NCI-H748 (cell line): Measurements from ENCODE around the gene PLEKHG2.

Experiments
- DNase-seq: peaks from one replicate; lab custom pipeline; 2025; ENCODE audit not compliant: unreplicated experiment; lab: John Stamatoyannopoulos, UW

The PLEKHG2 gene

DNA sequence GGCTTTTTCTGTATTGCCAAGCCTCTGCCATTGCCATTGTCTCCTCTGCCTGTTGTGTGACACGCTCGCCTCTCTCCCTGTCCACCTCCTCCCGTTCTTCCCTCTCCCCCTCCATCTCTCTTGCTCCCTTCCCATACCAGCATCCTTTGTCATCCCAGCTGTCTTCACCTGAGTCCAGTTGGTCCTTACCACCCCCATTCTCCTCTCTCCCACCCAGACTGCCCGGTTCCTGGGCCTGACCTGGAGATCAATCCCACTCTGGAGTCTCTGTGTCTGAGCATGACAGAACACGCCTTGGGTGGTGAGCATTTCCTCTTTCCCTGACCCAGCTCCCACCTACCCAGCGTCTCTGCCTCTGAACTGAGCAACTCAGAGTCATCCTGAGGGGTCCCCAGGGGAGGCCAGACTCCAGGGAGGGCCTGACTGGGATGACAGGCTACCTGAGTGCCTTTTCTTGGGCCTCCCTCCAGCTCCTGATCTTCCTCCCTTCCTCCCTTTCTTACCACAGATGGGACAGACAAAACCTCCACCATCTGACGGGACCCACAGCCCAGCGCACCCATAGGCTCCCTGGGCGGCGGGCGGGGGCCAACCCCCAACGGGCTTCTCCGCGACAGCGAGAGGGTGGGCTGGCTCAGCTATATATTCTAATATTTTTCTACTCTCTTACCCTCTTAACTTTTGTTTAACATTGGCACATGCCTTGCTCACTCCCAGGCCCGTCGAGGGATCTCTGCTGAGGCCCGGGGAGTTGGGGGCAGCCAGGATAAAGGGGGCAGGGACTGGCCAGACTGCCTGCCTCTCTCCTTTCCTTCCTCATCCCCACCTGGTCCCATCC lies 29.3 kb upstream of the PLEKHG2 start:
- DNase-seq: no peak

DNA sequence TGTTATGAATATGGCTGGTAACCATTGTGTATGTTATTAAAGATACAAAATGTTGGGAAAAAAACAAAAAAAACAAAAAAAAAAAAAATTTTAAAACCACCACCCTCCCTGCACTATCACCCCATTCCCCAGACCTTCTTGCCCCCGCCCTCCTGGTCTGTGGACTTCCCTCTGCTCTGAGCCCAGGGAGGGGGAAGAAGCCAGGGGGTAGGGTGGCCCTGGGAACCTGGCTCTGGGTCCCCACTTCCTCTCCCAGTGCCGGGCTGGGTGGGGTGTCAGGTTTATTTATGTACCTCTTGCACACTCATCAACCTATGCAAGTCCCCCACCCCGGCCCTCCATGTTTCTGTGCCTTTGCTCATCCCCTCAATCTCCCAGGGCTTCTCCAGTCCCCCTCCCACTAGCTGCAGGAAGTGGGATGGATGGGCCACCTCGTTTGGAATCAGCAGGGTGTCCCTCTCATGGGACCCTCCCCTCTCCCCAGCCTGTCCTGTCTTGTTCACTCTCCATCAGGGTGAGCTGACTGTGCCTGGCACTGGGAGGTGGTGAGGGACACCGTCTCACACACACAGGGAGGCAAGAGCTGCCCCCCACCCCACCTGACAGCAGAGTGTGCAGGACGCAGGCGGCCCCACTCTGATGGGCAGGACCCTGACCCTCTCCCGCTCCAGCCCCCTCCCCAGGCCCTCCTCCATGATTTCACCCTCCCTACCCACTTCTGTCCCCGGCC lies 27.5 kb upstream of the PLEKHG2 start:
- no peak for DNase-seq

DNA sequence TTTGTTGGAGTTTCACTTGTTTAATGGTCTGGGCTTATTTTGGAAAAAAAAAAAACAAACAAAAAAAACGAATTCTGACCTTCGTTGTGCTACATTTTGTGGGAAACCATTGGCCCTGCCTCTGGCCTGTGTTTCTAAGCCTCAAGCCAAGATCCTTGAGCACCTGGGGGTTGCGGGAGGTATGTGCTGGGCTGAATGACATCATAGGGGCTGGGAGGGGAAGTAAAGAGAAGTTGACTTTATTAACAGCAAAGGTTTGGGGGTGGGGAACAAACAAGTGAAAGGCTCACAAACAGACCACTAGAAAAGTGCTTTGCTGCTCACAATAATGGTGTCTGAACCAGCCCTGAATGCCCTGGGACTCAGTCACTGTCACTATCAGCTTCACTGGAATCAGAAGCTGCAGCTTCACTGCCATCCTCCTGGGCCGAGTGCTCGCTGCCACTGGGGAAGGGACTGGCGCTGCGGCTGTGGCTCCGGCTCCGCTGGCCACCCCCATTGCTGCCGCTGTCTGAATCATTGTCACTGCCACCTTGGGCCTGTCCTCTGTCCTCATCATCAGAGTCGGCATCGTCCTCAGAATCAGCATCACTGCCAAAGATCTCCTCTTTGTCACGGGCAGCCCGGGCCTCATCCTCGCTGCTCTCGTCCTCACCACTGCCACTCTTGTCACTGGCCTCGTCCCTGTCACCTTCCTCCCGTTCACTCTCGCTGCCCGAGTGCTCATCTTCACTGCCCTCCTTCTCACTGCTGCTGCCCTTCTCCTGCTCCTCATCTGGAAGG lies 26.6 kb upstream of the PLEKHG2 start:
- DNase-seq: no peak

DNA sequence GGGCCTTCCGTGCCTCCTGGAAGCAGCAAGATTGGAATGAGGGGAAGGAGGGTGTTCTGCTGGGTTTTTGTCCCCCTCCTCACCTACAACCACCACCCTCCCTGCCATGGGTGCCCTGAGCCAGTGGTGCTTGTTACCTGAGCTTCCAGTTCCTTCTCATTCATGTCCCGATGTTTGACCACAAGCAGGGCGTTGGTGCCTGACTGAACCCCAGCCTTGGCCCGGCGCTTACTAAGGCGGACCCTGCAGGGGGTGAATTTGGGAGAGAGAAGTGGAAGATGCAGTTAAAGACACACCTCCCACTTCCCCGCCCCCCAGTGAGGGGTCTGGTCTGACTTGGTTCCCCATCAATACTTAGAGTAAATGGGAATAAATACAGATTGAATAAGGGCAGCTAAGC lies 25.9 kb upstream of the PLEKHG2 start:
- DNase-seq: no peak

DNA sequence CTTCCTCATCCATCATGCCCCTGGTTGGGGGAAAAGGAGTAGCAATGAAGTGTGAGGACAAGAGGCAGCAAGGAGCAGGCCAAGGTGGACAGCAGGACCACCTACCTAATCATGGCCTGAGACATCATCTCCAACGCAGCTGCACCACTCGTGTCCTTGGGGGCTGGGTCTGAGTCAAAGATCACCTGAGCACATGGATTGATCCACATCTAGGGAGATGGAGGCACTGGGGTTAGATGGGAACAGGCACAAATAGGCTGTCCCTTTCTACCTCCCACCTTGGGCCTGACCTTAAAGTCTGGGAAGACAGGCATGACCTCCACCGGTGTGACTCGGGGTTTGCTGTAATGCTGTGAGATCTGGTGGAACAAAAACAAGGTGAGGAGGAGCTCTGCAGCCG lies 23.8 kb upstream of the PLEKHG2 start:
- no peak for DNase-seq

DNA sequence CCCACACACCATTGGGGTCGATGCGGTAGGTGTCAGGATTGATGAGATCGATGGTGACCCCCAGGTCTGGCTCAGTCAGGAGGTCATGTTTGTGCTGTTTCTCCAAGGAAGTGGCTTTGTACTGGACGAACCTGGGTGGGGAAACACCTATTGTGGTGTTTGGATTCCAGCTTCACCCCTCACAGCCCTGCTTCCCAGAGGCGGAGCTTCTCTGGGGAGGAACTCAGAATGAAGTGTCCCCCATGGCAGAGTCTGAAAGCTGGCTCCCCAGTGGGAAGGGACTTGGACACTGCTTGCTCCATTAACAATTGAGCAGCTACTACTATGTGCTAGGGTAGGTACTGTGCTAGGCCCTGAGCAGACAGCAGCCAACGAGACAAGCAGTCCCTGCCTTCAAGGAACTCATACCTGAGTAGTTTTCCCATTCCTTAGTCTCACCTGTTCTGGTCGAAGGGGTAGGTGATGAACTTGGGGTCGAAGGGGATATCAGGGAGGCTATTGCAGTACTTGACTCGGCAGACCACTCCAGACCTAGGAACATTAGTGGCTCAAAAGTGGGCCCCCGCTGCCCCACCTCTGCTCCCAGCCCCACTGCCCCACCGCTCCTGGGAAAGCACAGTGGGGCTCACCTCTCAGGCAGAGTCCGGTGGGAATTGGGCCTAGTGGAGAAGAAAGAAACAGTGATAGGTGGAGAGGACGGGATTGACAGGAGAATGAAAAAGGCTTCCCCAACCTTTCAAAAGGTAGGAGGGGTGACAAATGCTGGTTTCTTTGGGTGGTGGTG lies 22.6 kb upstream of the PLEKHG2 start:
- no peak for DNase-seq

DNA sequence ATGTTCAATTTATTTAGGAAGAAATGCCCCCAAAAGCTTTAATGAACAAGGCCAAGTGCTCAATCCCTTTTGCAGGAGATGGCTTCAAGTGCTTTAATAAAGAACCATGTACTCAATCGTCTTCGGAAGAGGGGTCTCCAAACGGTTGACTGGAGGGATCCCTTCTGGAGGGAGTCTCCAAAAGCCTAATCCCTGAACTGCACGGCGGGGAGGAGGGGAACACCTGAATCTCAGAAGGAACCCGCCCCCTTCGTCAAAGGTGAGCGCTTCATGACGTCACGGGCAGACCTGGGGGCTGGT lies 22.1 kb upstream of the PLEKHG2 start:
- DNase-seq: no peak

DNA sequence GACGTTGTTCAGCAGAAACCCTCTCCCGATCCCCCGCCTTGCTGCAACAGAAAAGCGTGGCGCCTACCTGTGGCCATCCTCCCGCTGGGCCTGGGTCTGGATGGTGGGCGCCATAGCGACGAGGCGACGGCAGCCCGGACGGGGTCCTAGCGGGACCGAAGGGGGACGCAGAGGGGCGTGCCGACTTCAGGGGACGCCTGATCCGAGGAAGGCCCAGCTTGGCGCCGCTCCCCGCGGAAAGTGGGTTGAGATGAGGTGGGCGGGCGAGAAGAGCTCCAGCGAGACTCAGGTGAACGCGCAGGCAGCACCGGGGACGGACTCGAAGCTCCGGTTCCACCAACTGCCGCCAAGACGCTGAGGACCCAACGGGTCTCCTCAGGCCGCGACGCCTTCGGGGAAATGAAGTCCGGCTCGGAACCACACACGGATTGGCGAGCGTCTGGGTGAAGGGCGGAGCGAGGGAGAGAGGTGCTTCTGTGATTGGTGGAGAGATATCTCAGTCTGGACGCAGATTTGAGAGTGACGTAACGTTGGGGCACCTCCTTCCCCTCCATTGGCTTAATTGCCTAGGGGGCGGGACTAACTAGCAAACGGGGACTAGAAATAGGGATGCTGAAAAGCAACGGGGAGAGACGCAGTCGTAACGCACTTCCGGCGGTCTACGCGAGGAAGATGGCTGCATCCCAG lies 21.6 kb upstream of the PLEKHG2 start, which contains the start of the genes MED29 and PAF1:
MED29 (plus strand) TSS at position 628 of the 687 bp plus-strand sequence; CDS start at position 673, 45 bp downstream.
PAF1 (minus strand) TSS at position 356 of the 687 bp plus-strand sequence; CDS start at position 114, 242 bp downstream.
- peak; percentile 100 for DNase-seq

DNA sequence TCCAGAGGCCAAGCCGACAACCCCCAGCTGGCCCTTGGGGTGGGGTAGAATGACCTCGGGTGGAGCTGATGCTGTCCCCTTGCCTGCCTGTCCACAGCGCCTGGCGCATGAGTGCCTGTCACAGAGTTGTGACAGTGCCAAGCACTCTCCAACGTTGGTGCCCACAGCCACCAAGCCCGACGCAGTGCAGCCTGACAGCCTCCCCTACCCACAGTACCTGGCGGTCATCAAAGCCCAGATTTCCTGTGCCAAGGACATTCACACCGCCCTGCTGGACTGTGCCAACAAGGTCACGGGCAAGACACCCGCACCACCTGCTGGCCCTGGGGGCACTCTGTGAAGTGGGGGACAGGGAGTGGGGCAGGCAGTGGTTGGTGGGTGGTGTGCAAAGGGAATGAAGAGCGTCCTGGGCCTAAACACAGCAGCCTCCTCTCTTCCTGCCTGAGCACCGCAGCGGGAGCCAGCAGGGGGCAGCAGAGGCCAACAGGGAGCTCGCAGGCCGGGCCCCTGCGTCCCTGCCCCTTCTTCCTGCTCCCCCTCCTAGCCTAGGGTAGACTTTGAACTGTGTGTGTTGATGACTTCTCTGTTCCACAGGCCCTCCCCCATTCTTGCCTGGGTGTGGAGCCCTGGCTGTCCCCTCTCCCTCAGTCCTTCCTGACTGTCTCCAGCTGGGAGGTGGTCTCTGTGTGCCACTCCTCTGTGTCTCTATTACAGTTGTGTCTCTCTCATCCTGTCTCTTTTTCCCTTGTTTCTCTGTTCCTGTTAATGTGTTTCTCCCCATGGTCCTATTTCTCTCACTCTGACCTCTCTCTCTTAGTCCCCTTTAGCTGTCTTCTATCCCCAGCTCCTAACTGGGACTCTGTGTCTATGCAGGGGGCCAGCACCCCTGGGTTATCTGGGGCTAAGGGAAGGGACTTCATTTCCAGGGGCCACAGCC lies 14.8 kb upstream of the PLEKHG2 start:
- DNase-seq: peak; percentile 78

DNA sequence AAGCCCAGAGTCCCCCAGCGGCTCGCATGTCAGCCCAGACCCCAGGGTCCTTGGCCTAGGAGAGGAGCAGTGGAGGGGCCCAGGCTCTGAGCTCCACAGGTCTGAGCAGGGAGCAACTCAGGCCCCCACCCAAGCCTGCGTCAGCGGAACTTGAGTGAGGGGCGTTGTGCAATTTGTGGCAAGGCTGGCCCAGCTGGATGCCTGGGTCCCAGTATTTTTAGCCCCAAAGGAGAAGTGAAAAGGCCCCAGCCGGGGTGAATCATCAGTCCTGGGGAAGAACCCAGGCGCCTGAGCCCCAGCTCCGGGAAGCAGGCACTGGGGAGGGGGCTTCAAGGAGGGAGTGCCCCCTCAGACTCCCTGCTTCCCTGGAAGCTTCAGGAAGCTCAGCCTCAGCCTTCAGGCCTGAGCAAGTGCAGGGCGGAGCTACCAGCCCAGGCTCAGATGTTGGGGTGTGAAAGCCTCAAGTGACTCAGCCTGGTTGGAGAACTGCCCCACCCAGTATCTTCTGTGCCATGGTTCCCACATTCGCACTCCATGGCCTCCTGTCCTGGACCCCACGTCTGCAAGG lies 14.1 kb upstream of the PLEKHG2 start:
- no peak for DNase-seq

DNA sequence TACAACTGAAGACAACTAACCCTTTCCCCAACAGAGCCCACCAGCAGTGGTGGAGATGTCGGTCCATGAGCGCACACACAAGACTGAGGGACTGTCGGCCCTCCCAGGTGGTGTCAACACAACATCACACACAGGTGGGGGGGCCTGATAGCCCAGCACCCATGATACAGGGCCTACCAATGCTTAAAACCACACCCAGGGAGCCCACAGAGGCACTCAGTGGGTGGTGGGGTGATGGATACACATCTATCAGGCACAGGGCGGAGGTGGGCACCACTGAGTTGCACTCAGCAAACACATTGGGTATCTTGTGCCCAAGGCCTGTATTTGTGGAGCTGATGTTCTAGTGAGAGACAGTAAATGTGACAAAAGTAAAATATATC lies 12.8 kb upstream of the PLEKHG2 start:
- no peak for DNase-seq

DNA sequence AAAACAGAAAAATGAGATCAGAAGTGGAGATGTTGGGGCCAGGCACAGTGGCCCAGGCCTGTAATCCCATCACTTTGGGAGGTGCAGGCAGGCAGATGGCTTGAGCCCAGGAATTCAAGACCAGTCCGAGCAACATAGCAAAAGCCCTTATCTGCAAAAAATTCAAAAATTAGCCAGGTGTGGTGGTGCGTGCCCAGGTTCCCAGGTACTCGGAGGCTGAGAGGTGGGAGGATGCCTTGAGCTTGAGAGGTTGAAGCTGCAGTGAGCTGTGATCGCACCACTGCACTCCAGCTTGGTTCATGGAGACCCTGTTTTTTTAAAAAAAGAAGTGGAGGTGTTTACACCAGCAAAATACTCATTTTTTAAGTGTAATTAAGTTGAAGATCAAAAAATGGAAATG lies 12.4 kb upstream of the PLEKHG2 start:
- DNase-seq: no peak

DNA sequence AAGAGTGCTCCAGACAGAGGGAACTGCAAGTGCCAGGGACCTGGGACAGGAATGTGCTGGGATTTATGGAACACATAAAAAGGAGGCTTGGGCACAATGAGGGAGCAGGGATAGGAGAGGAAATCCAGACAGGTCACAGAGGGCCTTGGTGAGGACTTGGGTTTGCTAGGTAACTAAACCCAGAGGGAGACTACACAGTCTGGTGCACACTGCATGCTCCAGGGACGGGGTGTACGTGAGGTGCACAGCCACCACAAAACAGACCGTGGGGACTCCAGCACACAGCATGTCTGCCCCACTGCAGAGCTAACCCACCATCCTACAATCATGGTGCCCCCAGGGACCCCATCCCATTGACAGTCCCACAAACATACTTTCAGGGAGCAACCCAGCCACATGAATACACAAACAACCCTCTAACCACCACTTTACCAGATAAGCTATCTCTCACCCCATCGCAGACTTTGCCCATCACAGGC lies 11.4 kb upstream of the PLEKHG2 start:
- no peak for DNase-seq

DNA sequence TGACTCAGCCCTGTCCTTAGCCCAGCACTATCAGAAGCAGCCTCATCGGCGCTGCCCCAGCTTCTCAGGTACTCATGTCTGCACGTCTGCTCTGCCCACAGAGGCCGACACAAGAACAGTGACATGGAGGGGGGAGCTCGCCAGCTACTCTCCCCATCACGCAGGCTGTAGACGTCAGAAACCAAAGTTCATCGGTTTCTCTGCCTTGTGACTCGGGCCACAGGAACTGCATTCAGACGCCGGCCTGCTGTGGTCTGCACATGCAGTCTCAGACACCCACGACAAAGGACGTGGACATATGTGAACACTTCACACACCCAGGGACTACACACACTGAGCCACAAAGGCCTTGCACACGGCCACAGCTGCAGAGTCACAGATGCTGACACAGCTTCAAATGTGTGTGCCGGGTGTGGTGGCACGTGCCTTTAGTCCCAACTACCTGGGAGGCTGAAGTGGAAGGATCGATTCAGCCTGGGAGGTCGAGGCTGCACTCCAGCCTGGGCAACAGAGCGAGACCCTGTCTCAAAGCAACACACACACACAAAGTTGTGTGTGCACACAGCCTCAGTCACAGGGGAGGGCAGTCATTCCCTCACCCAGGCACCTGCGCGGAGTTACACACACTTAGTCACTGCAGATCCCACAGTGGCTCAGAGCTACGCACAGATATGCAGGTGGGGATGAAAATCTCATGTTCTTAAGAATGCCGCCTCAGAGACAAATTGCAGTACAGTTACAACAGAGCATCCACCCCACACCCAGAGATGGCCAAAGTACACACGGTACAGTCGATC lies 10.7 kb upstream of the PLEKHG2 start:
- no peak for DNase-seq

DNA sequence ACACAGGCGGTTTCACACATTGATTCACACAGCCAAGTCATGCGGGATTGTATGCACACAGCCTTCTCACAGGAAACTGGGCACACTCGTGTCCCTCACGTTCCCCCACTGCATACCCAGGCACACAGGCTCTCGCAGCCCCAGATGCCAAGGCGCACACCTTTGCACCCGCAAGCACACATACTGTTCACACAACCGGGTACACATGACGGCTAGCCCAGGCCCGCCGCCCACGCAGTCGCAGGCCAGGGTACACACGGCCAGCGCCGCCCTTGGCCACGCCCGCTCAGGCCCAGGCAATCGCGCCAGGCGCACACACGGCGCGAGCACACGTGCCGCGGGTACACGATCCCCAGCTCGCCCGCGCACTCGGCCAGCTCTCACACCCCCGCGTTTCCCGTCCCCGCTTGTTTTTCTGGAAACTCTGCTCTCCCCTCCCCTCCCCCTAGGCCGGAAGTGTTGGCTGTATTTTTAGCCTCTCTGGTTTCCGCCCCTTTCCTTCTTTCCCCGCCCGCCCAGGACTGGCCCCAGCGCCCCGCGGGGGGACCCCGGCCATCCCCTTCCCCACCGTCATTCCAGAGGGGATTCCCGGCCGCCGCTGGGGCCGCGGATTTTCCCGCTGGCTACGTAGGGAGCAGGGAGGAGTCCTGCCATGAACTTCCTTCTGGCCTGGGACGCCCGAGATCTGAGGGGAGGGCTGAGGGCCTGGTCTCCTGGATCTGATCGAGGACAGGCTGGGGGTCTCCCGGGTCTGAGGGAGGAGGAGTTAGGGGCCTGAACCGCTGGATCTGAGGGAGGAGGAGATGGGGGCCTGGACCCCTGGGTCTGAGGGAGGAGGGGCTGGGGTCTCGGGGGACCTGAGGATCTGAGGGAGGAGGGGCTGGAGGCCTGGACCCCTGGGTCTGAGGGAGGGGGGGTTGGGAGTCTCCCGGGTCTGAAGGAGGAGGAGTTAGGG lies 9.8 kb upstream of the PLEKHG2 start:
- DNase-seq: peak; percentile 87

DNA sequence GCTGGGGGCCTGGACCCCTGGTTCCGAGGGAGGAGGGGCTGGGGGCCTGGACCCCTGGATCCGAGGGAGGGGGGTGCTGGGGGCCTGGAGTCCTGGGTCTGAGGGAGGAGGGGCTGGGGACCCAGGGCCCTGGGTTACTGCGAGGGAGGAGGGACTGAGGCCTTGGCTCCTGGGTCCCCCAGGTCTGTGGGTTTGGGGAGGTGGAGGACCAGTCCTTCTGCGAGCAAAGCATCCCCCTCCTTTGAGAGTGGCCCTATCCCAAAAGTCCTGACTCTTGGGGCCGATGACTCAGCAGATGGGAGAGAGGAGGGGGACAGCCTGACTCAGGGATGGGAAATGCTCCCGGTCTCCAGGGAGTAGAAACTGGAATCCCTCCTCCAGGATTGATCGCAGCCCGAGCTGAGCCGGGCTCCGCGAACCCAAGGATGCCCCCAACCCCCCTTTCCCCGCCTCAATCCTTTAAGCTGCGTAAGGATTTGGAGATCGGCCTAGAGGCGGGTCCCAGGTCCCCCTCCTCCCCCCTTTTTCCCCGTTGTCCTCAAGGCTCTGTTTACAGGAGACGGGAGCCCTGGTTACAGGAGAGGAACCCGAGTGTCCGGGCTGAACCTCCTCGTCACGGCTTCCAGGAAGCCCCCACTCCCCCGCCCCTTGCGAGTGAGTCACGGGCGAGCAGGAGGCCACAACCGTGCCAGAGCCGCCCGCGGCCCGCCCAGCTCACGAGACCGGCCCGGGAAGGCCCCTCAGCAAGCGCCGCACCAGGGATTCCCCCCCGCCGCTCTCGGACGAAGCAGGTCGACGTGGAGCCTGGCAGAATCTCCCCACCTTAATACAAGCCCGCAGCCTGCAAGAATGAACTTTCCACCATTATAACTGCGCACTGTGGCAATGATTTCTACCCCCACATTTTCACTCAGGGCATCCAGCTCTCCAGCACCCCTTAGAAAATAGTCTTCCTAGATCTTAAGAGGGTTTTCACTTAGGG lies 8.8 kb upstream of the PLEKHG2 start:
- DNase-seq: peak; percentile 77
